ENCODE measurements around the gene ANKRD33. TPM values are rescaled to one million over a fixed set of nuclear protein-coding genes. Genes with fewer than 3 reads are reported as not detected.

The ANKRD33 gene
- total and polyA plus RNA-seq, 2 of the 4 experiments (the other 2 are of a cell fraction): under 0.01 to 0.03 TPM

- POLR2A ChIA-PET (ENCODE audit: unreplicated experiment): no interaction called here
- no peak for ATAC-seq (ENCODE audit: low read depth)
- dilution Hi-C loops (cut with HindIII; ENCODE audit: low sequenced_read_pairs, unreplicated experiment): no loop called here
- TF ChIP-seq CEBPB (IDR thresholded peaks at IDR 0.05; ENCODE audit: low read depth, low read length): no peak
- no peak for TF ChIP-seq ELK1 (IDR thresholded peaks at IDR 0.05; ENCODE audit: borderline replicate concordance, low read depth, low read length)
- no peak for TF ChIP-seq POLR2A (IDR thresholded peaks at IDR 0.05; ENCODE audit: low read depth, low read length)
- TF ChIP-seq RFX5 (IDR thresholded peaks at IDR 0.05; ENCODE audit: low read depth, low read length): no peak
- no peak for TF ChIP-seq RAD21 (IDR thresholded peaks at IDR 0.05; ENCODE audit: low read length)
- TF ChIP-seq BHLHE40 (IDR thresholded peaks at IDR 0.05; ENCODE audit: low read depth, low read length): no peak
- TF ChIP-seq CHD1 (IDR thresholded peaks at IDR 0.05; ENCODE audit: low read depth, low read length): no peak
- no peak for TF ChIP-seq MAFK (IDR thresholded peaks at IDR 0.05; ENCODE audit: low read depth, low read length)
- no peak for TF ChIP-seq MAZ (IDR thresholded peaks at IDR 0.05; ENCODE audit: borderline replicate concordance, low read depth, low read length)
- TF ChIP-seq FOS (IDR thresholded peaks at IDR 0.05; ENCODE audit: low read depth, low read length): no peak
- TF ChIP-seq NFE2L2 (IDR thresholded peaks at IDR 0.05; ENCODE audit: low read depth, low read length): no peak
- TF ChIP-seq CTCF (conservative IDR thresholded peaks at IDR 0.05; ENCODE audit: low read depth, low read length): no peak
- no peak for TF ChIP-seq USF2 (IDR thresholded peaks at IDR 0.05; ENCODE audit: low read depth, low read length)
- TF ChIP-seq SMC3 (IDR thresholded peaks at IDR 0.05; ENCODE audit: low read depth, low read length): no peak
- no peak for TF ChIP-seq RCOR1 (IDR thresholded peaks at IDR 0.05; ENCODE audit: insufficient replicate concordance, low read length)
Measured at GRCh38 chr12:51848841-51849735, 38.8 kb upstream of the ANKRD33 start.

More at GRCh38 chr12:51848841-51849735, 38.8 kb upstream of the ANKRD33 start:
- peaks cover 56% of the 10 kb centered on the region for H3K27me3 ChIP-seq (ENCODE audit: control insufficient read depth, insufficient read depth, low read length)
- no peak overlapping the region for H2BK20ac ChIP-seq (ENCODE audit: low read depth, low read length)
- no peak overlapping the region for H4K5ac ChIP-seq (ENCODE audit: low read depth, low read length)
- H2BK15ac ChIP-seq (ENCODE audit: low read depth, low read length): no peak overlapping the region
- no peaks in the 10 kb centered on the region for H3K79me1 ChIP-seq (ENCODE audit: low read depth in 1 of 2, low read length in 2 of 2)
- H2AFZ ChIP-seq (replicated peaks; ENCODE audit: low read length, poor library complexity): no peak overlapping the region
- H3K18ac ChIP-seq (ENCODE audit: low read depth, low read length): no peak overlapping the region
- H3K9me1 ChIP-seq (ENCODE audit: insufficient read depth, low read length): peaks cover 3% of the 10 kb centered on the region; the same call in 1 of the 2 replicates
- intact Hi-C loops (cut with micrococcal nuclease) (no loop called here), in situ Hi-C loops (cut with MboI; ENCODE audit: low sequenced_read_pairs) (no loop called here)
- no peak overlapping the region for H3K4me2 ChIP-seq (ENCODE audit: low read depth, low read length)
- no peak overlapping the region for H4K8ac ChIP-seq (ENCODE audit: low read depth in 2 of 2, low read length in 2 of 2)
- DNase-seq: no peak
- H3K4me3 ChIP-seq (ENCODE audit: insufficient read depth, low read depth, low read length): no peak overlapping the region
- no peak overlapping the region for H3K14ac ChIP-seq (replicated peaks; ENCODE audit: low read depth, low read length)
- no peak overlapping the region for H3K27ac ChIP-seq (ENCODE audit: insufficient read depth, low read length)
- H3K9ac ChIP-seq (ENCODE audit: low read depth, low read length): no peak overlapping the region
- no peak overlapping the region; the same call in 1 of the 2 replicates for H2AK5ac ChIP-seq (ENCODE audit: low read depth, low read length)
- BruUV-seq (replicated peaks): no TSS peak
- no peaks in the 10 kb centered on the region for H3K4me1 ChIP-seq (ENCODE audit: control insufficient read depth, insufficient read depth, low read length)
- H3K4ac ChIP-seq (ENCODE audit: low read depth, low read length): no peak overlapping the region
- no peak overlapping the region for H2AK9ac ChIP-seq (replicated peaks; ENCODE audit: low read depth, low read length, poor library complexity)
- H4K20me1 ChIP-seq (ENCODE audit: insufficient read depth, low read length): no peaks in the 10 kb centered on the region
- H3K9me3 ChIP-seq (ENCODE audit: control insufficient read depth, insufficient read depth, low read length): no peaks in the 10 kb centered on the region
- H3K56ac ChIP-seq (ENCODE audit: extremely low read depth, insufficient read depth, low read length): no peak overlapping the region
- no peak overlapping the region for H2BK5ac ChIP-seq (ENCODE audit: low read depth, low read length, poor library complexity, severe bottlenecking)
- WGBS, 2 experiments (ENCODE audit: extremely low coverage in 2 of 2, insufficient read length in 1 of 2): 49% methylated on average over 6 of the region's 57 CpGs; no CpG with 5 or more reads in 1 of the 2 experiments
- H2BK120ac ChIP-seq (ENCODE audit: low read depth, low read length): no peak overlapping the region
- CTCF ChIA-PET: no interaction called here
- H3K23ac ChIP-seq (ENCODE audit: low read depth, low read length): no peak overlapping the region
- H4K91ac ChIP-seq (ENCODE audit: insufficient read depth, low read depth, low read length): no peak overlapping the region
- no peaks in the 10 kb centered on the region for H3K36me3 ChIP-seq (ENCODE audit: control insufficient read depth, insufficient read depth, low read length)

Data from IMR-90 (cell line).